Adrenal gland (tissue), 12 donors: ENCODE data around the gene LETMD1. TPM values are rescaled to one million over a fixed set of nuclear protein-coding genes. Genes with fewer than 3 reads are reported as not detected.

ENCODE experiments used
- DNase-seq, 7 donors: peaks; one replicate each; pipeline ENCODE4 v3.0.0-alpha.2; 2019 to 2020
- H3K27ac ChIP-seq, 5 donors: fragments of 200-600 bp; sonication (generic) in 4 of 5; 1 replicate in 3 of 5; 2 replicates in 2 of 5; pipeline versions ENCODE4 v1.5.1 to v1.8.0; 2016 to 2020; ENCODE audit warnings: mild to moderate bottlenecking in 1 of 5
- H3K27me3 ChIP-seq: fragments of 200-600 bp; 2 replicates; pipeline ENCODE4 v1.8.0; 2021
- H3K36me3 ChIP-seq, 2 donors: fragments of 200-600 bp; replicated peaks in 1 of 2; 1 replicate in 1 of 2; 2 replicates in 1 of 2; pipeline versions ENCODE4 v1.5.1 to v1.8.0; 2018 to 2022
- H3K4me1 ChIP-seq, 2 donors: fragments of 200-600 bp; replicated peaks in 1 of 2; 1 replicate in 1 of 2; 2 replicates in 1 of 2; pipeline versions ENCODE4 v1.5.1 to v1.8.0; 2018 to 2021
- H3K4me3 ChIP-seq, 4 donors: fragments of 200-600 bp; sonication (generic) in 3 of 4; one replicate each; pipeline ENCODE4 v1.5.1; 2016 to 2018
- H3K9me3 ChIP-seq, 3 donors: fragments of 200-600 bp; sonication (generic) in 1 of 3; replicated peaks in 1 of 3; 1 replicate in 2 of 3; 2 replicates in 1 of 3; pipeline versions ENCODE4 v1.5.1 to v1.8.0; 2016 to 2021
- POLR2A ChIP-seq, 2 donors: fragments of 450-650 bp; IDR thresholded peaks; one replicate each; pipeline ENCODE4 v1.6.1; 2017; ENCODE audit warnings: antibody characterized with exemption in 2 of 2, mild to moderate bottlenecking in 2 of 2, moderate library complexity in 1 of 2
- WGBS, 4 donors: extraction: QIAGEN DNeasy Blood & Tissue Kit in 2 of 4; methylation state at CpG; one replicate each; pipeline versions ENCODE4 v1.1.5 to v1.1.7; 2013 to 2017; 5-methylcytosine and 5-hydroxymethylcytosine counted together
- intact Hi-C, 2 donors: fragments of 100-400 bp; cut with DNase I; formaldehyde crosslinking; loops; one replicate each; pipeline versions ENCODE4 v1.14.1 to v1.15.0; 2022 to 2023
- polyA plus RNA-seq, 3 donors: library from polyadenylated mRNA; stranded (reverse); fragments of 200-250 nt in 2 of 3; fragments of 350-450 nt in 1 of 3; fragmentation: Illumina TruSeq in 1 of 3; extraction: RNeasy Lipid Tissue Mini Kit (QIAGEN cat#74804) in 1 of 3; gene quantifications; one replicate each; pipeline ENCODE4 v1.2.3, GENCODE V29; 2013 to 2014
- total RNA-seq, 9 donors: library from RNA; depleted of rRNA in 4 of 9; stranded (reverse); fragments of >200 nt in 4 of 9; fragments of 120-200 nt in 1 of 9; fragmentation: NEBNext Ultra II Directional in 1 of 9; extraction: Animal tissue kit (Norgen Biotek cat#: 25700) in 1 of 9; gene quantifications; one replicate each; pipeline versions ENCODE4 v1.1.0 to v1.2.4, GENCODE V29; 2013 to 2023
- TF ChIP-seq, protein P1 (sequence below), 6 experiments: fragments of 450-650 bp in 4 of 6; fragments of 200-600 bp in 2 of 6; sonication (generic) in 1 of 6; IDR thresholded peaks; 1 replicate in 5 of 6; 2 replicates in 1 of 6; pipeline versions ENCODE4 v1.5.1 to v1.8.0; 2016 to 2021; ENCODE audit warnings: antibody characterized with exemption in 6 of 6, mild to moderate bottlenecking in 2 of 6, moderate library complexity in 1 of 6
- donor health status: healthy with polysubstance abuse.
- donor health status: Bipolar disorder and iron deficiency.
- donor health status: DM: yes; HTN: yes; CAD: no.
- donor health status: DM: no; HTN: no; CAD: no.
- donor health status: DM: no; HTN: no; CAD: no.
- donor health status: DM: yes; HTN: yes; CAD: no.

The LETMD1 gene
- total and polyA plus RNA-seq, 12 donors, result 37.7 to 122 (median 73.2) TPM

DNA sequence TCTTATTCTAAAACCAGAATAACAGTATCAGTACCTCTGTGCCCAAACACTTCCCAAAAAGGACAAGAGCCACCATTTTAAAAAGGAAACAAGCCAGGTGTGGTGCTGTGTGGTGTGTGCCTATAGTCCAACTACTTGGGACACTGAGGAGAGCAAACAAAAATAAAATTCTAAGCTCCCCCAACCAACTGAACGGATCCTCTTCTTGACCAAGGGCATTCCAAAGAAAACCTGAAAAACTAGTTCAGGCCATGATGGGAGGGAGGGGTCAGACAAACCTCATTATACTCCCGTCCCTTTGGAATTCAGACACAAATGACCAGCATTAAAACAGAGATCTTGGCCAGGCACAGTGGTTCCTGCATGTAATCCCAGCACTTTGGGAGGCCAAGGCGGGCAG, 42.5 kb upstream of the LETMD1 start:
- intact Hi-C loops, result no loop called here
- Histone ChIP-seq H3K36me3 (peaks cover 0 to 36% of the 10 kb centered on the region in 2 donors), H3K27ac (no peak overlapping the region), H3K27me3 (no peaks in the 10 kb centered on the region), H3K4me3 (no peak overlapping the region), H3K9me3 (no peaks in the 10 kb centered on the region), H3K4me1 (peaks cover under 1 to 14% of the 10 kb centered on the region in 2 donors)
- DNase-seq, result no peak
- 85 to 95% (median 86%) methylated on average over 3 of the region's 3 CpGs for WGBS, 4 donors
- no peak for TF ChIP-seq POLR2A (IDR thresholded peaks at IDR 0.05)
- TF ChIP-seq, protein P1, sequence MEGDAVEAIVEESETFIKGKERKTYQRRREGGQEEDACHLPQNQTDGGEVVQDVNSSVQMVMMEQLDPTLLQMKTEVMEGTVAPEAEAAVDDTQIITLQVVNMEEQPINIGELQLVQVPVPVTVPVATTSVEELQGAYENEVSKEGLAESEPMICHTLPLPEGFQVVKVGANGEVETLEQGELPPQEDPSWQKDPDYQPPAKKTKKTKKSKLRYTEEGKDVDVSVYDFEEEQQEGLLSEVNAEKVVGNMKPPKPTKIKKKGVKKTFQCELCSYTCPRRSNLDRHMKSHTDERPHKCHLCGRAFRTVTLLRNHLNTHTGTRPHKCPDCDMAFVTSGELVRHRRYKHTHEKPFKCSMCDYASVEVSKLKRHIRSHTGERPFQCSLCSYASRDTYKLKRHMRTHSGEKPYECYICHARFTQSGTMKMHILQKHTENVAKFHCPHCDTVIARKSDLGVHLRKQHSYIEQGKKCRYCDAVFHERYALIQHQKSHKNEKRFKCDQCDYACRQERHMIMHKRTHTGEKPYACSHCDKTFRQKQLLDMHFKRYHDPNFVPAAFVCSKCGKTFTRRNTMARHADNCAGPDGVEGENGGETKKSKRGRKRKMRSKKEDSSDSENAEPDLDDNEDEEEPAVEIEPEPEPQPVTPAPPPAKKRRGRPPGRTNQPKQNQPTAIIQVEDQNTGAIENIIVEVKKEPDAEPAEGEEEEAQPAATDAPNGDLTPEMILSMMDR (IDR thresholded peaks at IDR 0.05), result no peak

DNA sequence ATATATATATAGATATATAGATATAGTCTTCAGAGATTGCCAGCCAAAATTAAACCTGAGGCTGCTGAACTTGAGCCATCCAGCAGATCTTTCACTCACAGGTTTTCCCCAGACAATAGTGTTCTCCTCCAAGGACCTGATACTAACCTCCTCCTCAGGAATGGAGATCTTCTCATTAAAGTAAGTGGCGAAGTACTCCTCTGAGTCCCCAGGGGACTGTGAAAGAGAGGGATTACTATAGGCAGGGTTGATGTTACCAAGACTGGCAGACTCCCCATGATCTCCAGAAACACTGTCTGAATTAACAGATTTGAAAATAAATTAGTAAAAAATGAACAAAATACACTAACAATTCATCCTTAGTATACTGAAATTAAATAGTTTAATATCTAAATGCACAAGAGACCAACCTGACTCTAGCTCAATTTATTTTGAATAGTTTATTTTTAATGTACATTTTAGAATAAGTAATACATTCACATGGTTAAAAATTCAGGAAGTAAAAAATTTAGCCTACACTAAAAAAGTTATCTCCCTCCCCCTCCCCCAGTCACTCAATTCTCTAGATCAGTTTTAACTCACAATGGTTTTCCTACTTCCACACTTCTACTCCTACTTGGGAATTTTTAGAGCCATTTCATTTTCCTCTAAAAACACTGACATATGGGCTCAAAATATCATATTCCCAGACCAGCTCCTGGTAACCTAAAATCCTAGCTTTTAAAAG, 39.6 kb upstream of the LETMD1 start:
- TF ChIP-seq, protein P1 (IDR thresholded peaks at IDR 0.05), result no peak
- TF ChIP-seq POLR2A (IDR thresholded peaks at IDR 0.05), result no peak
- H3K27ac ChIP-seq, result peak overlapping the region; percentile 4 to 79 (median 60)
- no peaks in the 10 kb centered on the region for H3K27me3 ChIP-seq
- peaks cover 0 to 26% of the 10 kb centered on the region in 2 donors for H3K36me3 ChIP-seq
- peaks cover 12 to 39% of the 10 kb centered on the region in 2 donors for H3K4me1 ChIP-seq
- WGBS, 4 donors, result 80 to 100% (median 87%) methylated on average over 1 of the region's 1 CpG
- DNase-seq, result no peak
- H3K9me3 ChIP-seq, result no peaks in the 10 kb centered on the region
- H3K4me3 ChIP-seq, result peak overlapping the region in 1 of 4 donors; percentile 4
- intact Hi-C loops, result no loop called here

DNA sequence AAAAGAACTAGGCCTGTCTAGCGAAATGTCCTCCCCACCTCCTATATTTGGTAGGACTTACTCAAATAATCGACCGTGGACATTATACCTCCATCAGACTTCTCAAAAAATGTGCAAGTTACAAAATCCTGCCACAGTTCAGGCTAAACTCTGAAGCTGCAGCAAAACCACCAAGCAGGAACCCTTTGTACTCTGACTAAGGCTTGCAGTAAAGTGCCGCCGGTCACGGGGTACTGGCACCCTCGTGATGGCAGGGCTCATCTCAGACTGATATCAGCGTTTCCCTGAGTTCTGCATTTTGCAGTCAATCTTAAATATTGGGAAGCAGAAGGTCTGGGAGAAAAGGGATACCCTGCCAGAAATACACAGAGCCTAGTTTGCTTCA, 39.1 kb upstream of the LETMD1 start:
- Histone ChIP-seq H3K4me1 (peaks cover 17 to 41% of the 10 kb centered on the region in 2 donors), H3K9me3 (no peaks in the 10 kb centered on the region), H3K36me3 (peaks cover 0 to 26% of the 10 kb centered on the region in 2 donors), H3K27ac (peak overlapping the region; percentile 4 to 79 (median 60)), H3K27me3 (no peaks in the 10 kb centered on the region), H3K4me3 (peak overlapping the region in 1 of 4 donors; percentile 4)
- intact Hi-C loops, result no loop called here
- DNase-seq, result peak; percentile 66 to 91 (median 82)
- 61 to 79% (median 68%) methylated on average over 8 of the region's 8 CpGs for WGBS, 4 donors
- TF ChIP-seq, protein P1 (IDR thresholded peaks at IDR 0.05), result no peak
- peak in 1 of 2 donors; percentile 64 for TF ChIP-seq POLR2A (IDR thresholded peaks at IDR 0.05)

DNA sequence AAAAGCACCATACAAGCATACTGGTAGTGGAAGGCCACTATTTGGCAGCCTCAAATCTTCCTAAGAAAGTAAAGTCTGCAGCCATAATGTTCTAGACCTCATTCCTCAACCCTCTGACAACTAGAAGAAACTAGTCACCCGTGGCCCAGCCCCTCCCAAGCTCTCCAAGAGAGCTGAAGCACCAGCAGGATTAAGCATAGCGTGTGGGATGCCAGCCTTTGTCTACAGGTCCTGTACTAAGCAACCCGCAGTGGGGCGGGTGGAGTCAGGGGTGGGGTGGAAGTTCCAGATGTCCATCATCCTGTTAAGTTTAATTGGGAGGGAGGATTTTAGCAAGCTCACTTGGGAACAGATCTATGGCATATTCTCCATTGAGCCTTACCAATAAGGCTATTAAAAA, 36.2 kb upstream of the LETMD1 start:
- DNase-seq, result no peak
- no peak for TF ChIP-seq POLR2A (IDR thresholded peaks at IDR 0.05)
- TF ChIP-seq, protein P1 (IDR thresholded peaks at IDR 0.05), result no peak
- intact Hi-C loops, result no loop called here
- Histone ChIP-seq H3K27ac (peak overlapping the region in 2 of 5 donors; percentile 9 to 29), H3K4me1 (peaks cover 19 to 43% of the 10 kb centered on the region in 2 donors), H3K9me3 (no peaks in the 10 kb centered on the region), H3K36me3 (peaks cover 0 to 11% of the 10 kb centered on the region in 2 donors), H3K4me3 (no peak overlapping the region), H3K27me3 (no peaks in the 10 kb centered on the region)
- WGBS, 4 donors, result 74 to 95% (median 87%) methylated on average over 3 to 4 of the region's 4 CpGs
